Activated CD4-positive, alpha-beta memory T cell treated with anti-CD3 and anti-CD28 coated beads for 36 hours (primary cell): ENCODE results near the gene ARFGAP2. TPM values are rescaled to one million over a fixed set of nuclear protein-coding genes. Genes with fewer than 3 reads are reported as not detected.

ENCODE experiments used
- CTCF ChIA-PET: fragments of 350-600 bp; sonication (Branson Sonifier 250); formaldehyde crosslinking; loops from one replicate; lab custom pipeline; 2021; ENCODE audit warnings: antibody characterized with exemption, inconsistent platforms; lab: Charles Lee
- POLR2A ChIA-PET: fragments of 350-600 bp; sonication (Branson Sonifier 250); formaldehyde crosslinking; loops from one replicate; lab custom pipeline; 2021; ENCODE audit warnings: antibody characterized with exemption; lab: Charles Lee
- DNase-seq: peaks from one replicate; pipeline ENCODE4 v3.0.0-alpha.2; 2020
- H3K27ac Mint-ChIP-seq: one replicate; pipeline ENCODE4 v1.8.0; 2021; ENCODE audit warnings: mixed read lengths
- H3K27me3 Mint-ChIP-seq: one replicate; pipeline ENCODE4 v1.8.0; 2021; ENCODE audit warnings: mixed read lengths
- H3K36me3 Mint-ChIP-seq: one replicate; pipeline ENCODE4 v1.8.0; 2021; ENCODE audit warnings: mixed read lengths
- H3K4me1 Mint-ChIP-seq: one replicate; pipeline ENCODE4 v1.8.0; 2021; ENCODE audit warnings: low read depth, mixed read lengths
- H3K4me3 Mint-ChIP-seq: one replicate; pipeline ENCODE4 v1.8.0; 2021; ENCODE audit warnings: mild to moderate bottlenecking, mixed read lengths
- H3K9me3 Mint-ChIP-seq: one replicate; pipeline ENCODE4 v1.8.0; 2021; ENCODE audit warnings: mixed read lengths
- intact Hi-C: fragments of 100-400 bp; cut with micrococcal nuclease; formaldehyde crosslinking; loops from one replicate; pipeline ENCODE4 v1.15.1; 2023
- total RNA-seq, 2 experiments: library from RNA; stranded (reverse); gene quantifications; one replicate each; pipeline ENCODE4 v1.2.3, GENCODE V29; 2021

The ARFGAP2 gene
- total RNA-seq, 2 experiments from 2014 or later: 66.5 to 66.6 TPM

DNA sequence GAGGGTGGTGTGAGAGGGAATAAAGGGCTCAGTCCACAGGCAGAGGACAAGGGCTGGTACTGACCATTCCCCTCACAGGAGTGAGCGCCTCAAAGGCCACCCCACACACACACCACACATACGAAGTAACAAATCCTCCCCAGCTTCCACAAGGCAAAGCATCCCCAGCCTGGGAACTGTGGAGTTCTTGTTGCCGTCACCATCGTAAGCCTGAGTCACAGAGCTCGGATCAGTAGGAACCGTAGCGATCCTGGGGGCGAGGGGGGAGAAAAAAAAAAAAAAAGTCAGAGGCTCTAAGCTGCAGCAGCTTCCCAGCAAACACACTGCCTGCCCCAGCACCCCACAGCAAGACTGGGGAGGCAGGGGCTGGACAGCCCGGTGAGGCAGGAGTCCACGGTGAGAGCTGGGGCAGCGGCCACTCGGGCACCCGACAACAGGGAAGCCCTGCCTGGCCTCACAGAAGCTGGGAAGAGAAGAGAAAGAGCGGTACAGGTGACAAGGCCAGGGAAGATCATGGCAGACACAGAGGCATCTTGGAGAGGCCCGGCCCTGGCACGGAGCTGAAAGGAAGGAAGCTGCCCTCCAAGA, 11.3 kb downstream of the ARFGAP2 start:
- POLR2A ChIA-PET: no interaction called here
- no peaks in the 10 kb centered on the region for H3K27me3 Mint-ChIP-seq

DNA sequence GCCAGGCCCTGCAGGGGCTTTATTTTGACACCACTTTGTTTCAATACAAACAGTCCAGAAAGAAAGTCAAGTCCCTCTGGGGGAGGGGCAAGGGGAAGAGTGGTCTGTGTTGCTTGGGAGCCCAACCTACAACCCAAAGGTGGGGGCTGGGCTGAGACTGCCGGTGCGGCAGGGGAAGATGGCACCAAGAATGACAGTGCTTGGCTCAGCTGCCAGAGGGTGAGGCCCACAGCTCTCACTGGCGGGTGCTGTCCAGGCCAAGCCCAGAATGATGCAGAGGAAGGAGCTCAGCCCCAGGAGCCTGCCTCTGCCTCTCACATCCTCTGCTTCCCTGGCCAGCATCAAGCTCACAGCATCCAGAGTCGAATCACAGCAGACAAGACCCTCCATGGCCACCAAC, 12.4 kb downstream of the ARFGAP2 start:
- Mint-ChIP-seq H3K27ac (no peak overlapping the region), H3K36me3 (peaks cover 17% of the 10 kb centered on the region), H3K4me1 (no peaks in the 10 kb centered on the region), H3K27me3 (no peaks in the 10 kb centered on the region), H3K9me3 (no peaks in the 10 kb centered on the region), H3K4me3 (no peak overlapping the region)
- ChIA-PET CTCF (interaction anchor here (0.5 to 2.9 kb wide), 2 partner anchors 11 to 478 kb away, joined by 3 to 23 read pairs; no protein-coding TSS in a partner anchor), POLR2A (no interaction called here)
- intact Hi-C loops: no loop called here
- DNase-seq: no peak

More for the DNA sequence above, 11.3 kb downstream of the ARFGAP2 start:
- no peak overlapping the region for H3K4me3 Mint-ChIP-seq
- no peaks in the 10 kb centered on the region for H3K9me3 Mint-ChIP-seq
- H3K27ac Mint-ChIP-seq: no peak overlapping the region
- intact Hi-C loops: no loop called here
- peaks cover 17% of the 10 kb centered on the region for H3K36me3 Mint-ChIP-seq
- H3K4me1 Mint-ChIP-seq: no peaks in the 10 kb centered on the region
- DNase-seq: no peak
- CTCF ChIA-PET: interaction anchor here (0.9 kb wide), 1 partner anchor 10 kb away, joined by 3 read pairs; no protein-coding TSS in a partner anchor

- H3K4me1 Mint-ChIP-seq: no peaks in the 10 kb centered on the region
- H3K27ac Mint-ChIP-seq: no peak overlapping the region
- ChIA-PET CTCF (interaction anchor here (0.5 to 2.9 kb wide), 2 partner anchors 11 to 478 kb away, joined by 3 to 23 read pairs; no protein-coding TSS in a partner anchor), POLR2A (no interaction called here)
- no peak for DNase-seq
- H3K4me3 Mint-ChIP-seq: no peak overlapping the region
- H3K9me3 Mint-ChIP-seq: no peaks in the 10 kb centered on the region
- peaks cover 17% of the 10 kb centered on the region for H3K36me3 Mint-ChIP-seq
- intact Hi-C loops: no loop called here
- no peaks in the 10 kb centered on the region for H3K27me3 Mint-ChIP-seq
Measured at GRCh38 chr11:47163898-47164297, 12.8 kb downstream of the ARFGAP2 start.

DNA sequence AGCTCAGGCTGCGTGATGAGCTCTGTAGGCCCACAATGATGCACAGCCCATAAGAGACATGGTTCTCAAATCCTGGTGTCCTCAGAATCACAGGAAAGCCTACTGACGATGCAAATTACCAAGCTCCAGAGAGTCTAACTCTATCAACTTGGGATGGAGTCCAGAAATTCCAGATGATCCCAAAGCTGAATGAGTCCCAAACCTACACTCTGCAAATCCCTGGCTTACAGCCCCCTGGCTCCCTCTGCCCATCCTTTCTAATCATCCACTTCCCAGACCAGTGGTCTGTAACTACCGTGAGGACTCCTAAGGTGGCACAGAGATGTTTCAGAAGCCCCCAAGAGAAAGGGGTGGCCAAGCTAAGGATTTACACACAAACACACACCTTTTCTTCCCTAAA, 13.5 kb downstream of the ARFGAP2 start:
- intact Hi-C loops: no loop called here
- peaks cover 17% of the 10 kb centered on the region for H3K36me3 Mint-ChIP-seq
- H3K27ac Mint-ChIP-seq: no peak overlapping the region

DNA sequence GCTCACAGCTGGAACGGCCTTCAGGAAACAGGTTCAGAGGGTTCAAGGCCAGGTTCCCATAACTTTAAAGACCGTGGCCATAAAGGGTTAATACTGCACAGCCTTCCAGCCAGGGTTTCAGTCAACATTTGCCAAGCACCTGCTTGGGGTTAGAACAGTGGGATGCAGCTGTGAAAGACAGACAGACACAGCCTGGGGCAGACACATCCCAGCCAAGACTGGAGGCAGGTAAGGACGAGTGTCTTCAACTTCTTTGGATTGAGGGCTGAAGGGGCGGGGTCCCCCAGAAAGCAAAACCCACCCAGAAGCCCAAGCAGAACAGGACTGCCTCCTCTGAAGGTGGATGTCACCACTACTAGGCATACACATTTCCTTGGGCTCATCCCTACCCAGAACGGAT, 14.3 kb downstream of the ARFGAP2 start:
- H3K4me1 Mint-ChIP-seq: no peaks in the 10 kb centered on the region
- H3K27me3 Mint-ChIP-seq: no peaks in the 10 kb centered on the region
- peaks cover 12% of the 10 kb centered on the region for H3K36me3 Mint-ChIP-seq
- no peak overlapping the region for H3K27ac Mint-ChIP-seq
- CTCF ChIA-PET: interaction anchor here (0.6 to 2.9 kb wide), 12 partner anchors 10 to 470 kb away, joined by 3 to 23 read pairs (median 4); no protein-coding TSS in a partner anchor
- no peaks in the 10 kb centered on the region for H3K9me3 Mint-ChIP-seq
- intact Hi-C loops: no loop called here
- H3K4me3 Mint-ChIP-seq: no peak overlapping the region
- POLR2A ChIA-PET: no interaction called here
- DNase-seq: no peak

More for the DNA sequence above, 13.5 kb downstream of the ARFGAP2 start:
- DNase-seq: no peak
- H3K4me1 Mint-ChIP-seq: no peaks in the 10 kb centered on the region
- no peaks in the 10 kb centered on the region for H3K9me3 Mint-ChIP-seq
- no peaks in the 10 kb centered on the region for H3K27me3 Mint-ChIP-seq
- H3K4me3 Mint-ChIP-seq: no peak overlapping the region
- ChIA-PET POLR2A (interaction anchor here (0.6 to 0.7 kb wide), 2 partner anchors 9 to 337 kb away, joined by 5 read pairs; no protein-coding TSS in a partner anchor), CTCF (interaction anchor here (0.6 to 2.9 kb wide), 6 partner anchors 9 to 281 kb away, joined by 4 to 23 read pairs (median 6); no protein-coding TSS in a partner anchor)

GRCh38 chr11:47161890-47162289, 14.8 kb downstream of the ARFGAP2 start:
- intact Hi-C loops: no loop called here
- POLR2A ChIA-PET: no interaction called here
- H3K27ac Mint-ChIP-seq: no peak overlapping the region

DNA sequence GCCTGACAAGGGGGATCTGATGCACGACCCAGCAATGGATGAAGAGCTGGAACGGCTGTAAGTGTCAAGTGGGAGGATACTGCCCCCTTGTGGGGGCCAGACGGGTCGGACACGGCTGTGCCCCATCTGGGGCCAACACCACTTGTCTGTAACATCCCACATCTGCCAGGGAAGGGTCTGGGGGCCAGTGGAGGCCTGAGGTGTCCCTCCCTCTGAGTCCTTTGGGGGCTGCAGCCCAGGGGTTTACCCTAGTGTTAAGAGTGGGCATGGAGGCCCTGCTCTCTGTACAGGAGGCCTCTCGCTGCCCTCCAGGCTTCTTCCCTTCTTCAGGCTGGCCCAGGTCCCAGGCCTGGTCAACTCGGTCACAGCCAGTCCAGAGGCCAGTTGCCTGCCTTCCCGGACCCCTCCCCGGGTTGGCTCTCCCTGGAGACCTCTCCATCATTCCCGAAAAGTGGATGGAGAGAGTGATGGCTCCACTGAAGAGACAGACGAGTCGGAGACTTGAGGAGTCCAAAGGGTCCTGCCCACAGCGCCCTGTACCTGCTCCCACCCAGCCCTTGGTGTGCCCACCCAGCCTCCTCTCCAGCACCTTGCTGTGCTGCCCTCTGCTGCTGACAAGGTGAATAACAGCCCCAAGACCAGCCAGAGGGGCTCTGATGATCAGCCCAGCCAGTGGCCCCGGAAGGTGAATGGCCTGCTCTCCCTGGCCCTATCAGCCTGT, 15.4 kb downstream of the ARFGAP2 start:
- Mint-ChIP-seq H3K4me1 (no peaks in the 10 kb centered on the region), H3K27ac (no peak overlapping the region), H3K27me3 (no peaks in the 10 kb centered on the region), H3K36me3 (peaks cover 12% of the 10 kb centered on the region), H3K4me3 (no peak overlapping the region), H3K9me3 (no peaks in the 10 kb centered on the region)
- ChIA-PET CTCF (interaction anchor here (0.6 to 2.9 kb wide), 16 partner anchors 8 to 296 kb away, joined by 3 to 23 read pairs (median 3); no protein-coding TSS in a partner anchor), POLR2A (interaction anchor here (0.5 kb wide), 1 partner anchor 80 kb away, joined by 4 read pairs; no protein-coding TSS in a partner anchor)
- DNase-seq: peak; percentile 68
- intact Hi-C loops: no loop called here

More at GRCh38 chr11:47161890-47162289, 14.8 kb downstream of the ARFGAP2 start:
- no peaks in the 10 kb centered on the region for H3K9me3 Mint-ChIP-seq
- H3K4me3 Mint-ChIP-seq: no peak overlapping the region
- CTCF ChIA-PET: interaction anchor here (0.7 to 2.9 kb wide), 9 partner anchors 9 to 280 kb away, joined by 3 to 23 read pairs (median 4); no protein-coding TSS in a partner anchor
- no peaks in the 10 kb centered on the region for H3K4me1 Mint-ChIP-seq
- H3K36me3 Mint-ChIP-seq: peaks cover 12% of the 10 kb centered on the region
- H3K27me3 Mint-ChIP-seq: no peaks in the 10 kb centered on the region
- DNase-seq: no peak

DNA sequence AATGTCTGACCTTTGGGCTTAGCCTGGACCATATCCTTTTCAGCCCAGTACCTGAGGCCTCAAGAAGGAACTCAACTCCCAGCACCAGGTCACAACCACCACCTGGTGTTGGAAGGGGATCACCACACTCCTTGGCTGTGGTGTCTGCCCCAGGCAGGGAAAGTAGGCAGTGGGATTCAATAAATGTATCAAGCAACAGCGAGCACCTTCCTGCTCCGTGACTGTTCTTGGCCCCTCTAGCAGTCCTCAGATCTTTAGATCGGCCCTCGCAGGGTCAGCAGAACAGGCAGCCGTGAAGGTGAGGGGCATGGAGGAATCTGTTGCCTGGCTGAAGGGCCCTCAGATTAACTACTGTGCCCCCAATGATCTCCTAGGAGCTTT, 15.9 kb downstream of the ARFGAP2 start:
- ChIA-PET POLR2A (interaction anchor here (0.5 kb wide), 1 partner anchor 80 kb away, joined by 4 read pairs; no protein-coding TSS in a partner anchor), CTCF (interaction anchor here (0.6 to 1.0 kb wide), 11 partner anchors 8 to 295 kb away, joined by 3 to 6 read pairs (median 3); no protein-coding TSS in a partner anchor)
- intact Hi-C loops: no loop called here
- DNase-seq: no peak
- H3K4me1 Mint-ChIP-seq: no peaks in the 10 kb centered on the region
- peaks cover 9% of the 10 kb centered on the region for H3K36me3 Mint-ChIP-seq
- H3K9me3 Mint-ChIP-seq: no peaks in the 10 kb centered on the region
- H3K4me3 Mint-ChIP-seq: no peak overlapping the region
- no peaks in the 10 kb centered on the region for H3K27me3 Mint-ChIP-seq
- H3K27ac Mint-ChIP-seq: no peak overlapping the region

DNA sequence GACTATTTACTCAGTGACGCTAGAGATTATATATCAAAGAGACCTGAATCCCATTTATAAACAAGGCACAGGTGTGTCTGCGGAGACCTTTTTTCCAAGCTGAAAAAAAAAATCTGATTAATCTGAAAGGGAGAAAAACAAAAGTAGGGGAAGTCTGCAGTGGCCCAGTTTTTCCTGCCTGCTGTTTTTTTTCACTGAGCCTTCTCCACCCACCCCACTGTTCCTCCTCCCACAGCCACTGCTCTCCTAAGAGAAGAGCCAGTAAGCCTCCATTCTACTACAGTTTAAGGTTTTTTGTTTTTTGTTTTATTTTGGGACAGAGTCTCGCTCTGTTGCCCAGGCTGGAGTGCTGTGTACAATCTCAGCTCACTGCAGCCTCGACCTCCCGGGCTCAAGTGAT, 18.4 kb downstream of the ARFGAP2 start:
- Mint-ChIP-seq H3K36me3 (no peaks in the 10 kb centered on the region), H3K27ac (no peak overlapping the region), H3K4me1 (peaks cover 22% of the 10 kb centered on the region), H3K27me3 (no peaks in the 10 kb centered on the region), H3K9me3 (no peaks in the 10 kb centered on the region), H3K4me3 (no peak overlapping the region)
- DNase-seq: no peak
- ChIA-PET POLR2A (no interaction called here), CTCF (no interaction called here)
- intact Hi-C loops: no loop called here

- Mint-ChIP-seq H3K27me3 (no peaks in the 10 kb centered on the region), H3K36me3 (no peaks in the 10 kb centered on the region), H3K9me3 (no peaks in the 10 kb centered on the region), H3K27ac (no peak overlapping the region), H3K4me3 (no peak overlapping the region), H3K4me1 (peaks cover 26% of the 10 kb centered on the region)
- CTCF ChIA-PET: no interaction called here
- intact Hi-C loops: no loop called here
- DNase-seq: no peak
- POLR2A ChIA-PET: no interaction called here
Measured at GRCh38 chr11:47157805-47158204, 18.9 kb downstream of the ARFGAP2 start.

- intact Hi-C loops: no loop called here
- peaks cover 26% of the 10 kb centered on the region for H3K4me1 Mint-ChIP-seq
- H3K27me3 Mint-ChIP-seq: no peaks in the 10 kb centered on the region
- no peaks in the 10 kb centered on the region for H3K36me3 Mint-ChIP-seq
- no peaks in the 10 kb centered on the region for H3K9me3 Mint-ChIP-seq
- ChIA-PET POLR2A (no interaction called here), CTCF (no interaction called here)
- H3K4me3 Mint-ChIP-seq: no peak overlapping the region
- DNase-seq: no peak
- H3K27ac Mint-ChIP-seq: no peak overlapping the region
Measured at GRCh38 chr11:47156951-47157350, 19.7 kb downstream of the ARFGAP2 start.

DNA sequence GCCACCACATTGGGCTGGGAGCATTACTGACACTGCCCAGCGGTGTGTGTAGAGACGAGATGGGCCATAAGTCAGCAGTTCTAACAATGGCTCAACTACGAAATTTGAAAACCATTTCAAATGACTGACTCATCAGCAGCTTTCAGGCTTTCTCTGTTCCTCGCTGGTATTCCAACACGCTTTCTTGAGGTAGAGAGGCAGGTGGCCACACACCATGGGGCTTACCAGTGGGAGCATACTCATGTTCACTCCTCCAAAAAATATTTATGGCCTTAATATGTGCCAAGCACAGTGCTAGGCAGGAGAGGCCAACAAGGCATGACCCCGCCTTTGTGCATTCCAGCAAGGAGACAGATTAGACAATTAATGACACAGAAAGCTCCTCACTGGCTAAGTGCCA, 20.3 kb downstream of the ARFGAP2 start:
- Mint-ChIP-seq H3K9me3 (no peaks in the 10 kb centered on the region), H3K27me3 (no peaks in the 10 kb centered on the region), H3K4me1 (peaks cover 26% of the 10 kb centered on the region), H3K27ac (no peak overlapping the region), H3K36me3 (no peaks in the 10 kb centered on the region), H3K4me3 (no peak overlapping the region)
- DNase-seq: no peak
- POLR2A ChIA-PET: no interaction called here
- CTCF ChIA-PET: interaction anchor here (0.9 to 1.3 kb wide), 2 partner anchors 9 to 262 kb away, joined by 3 to 4 read pairs; no protein-coding TSS in a partner anchor
- intact Hi-C loops: no loop called here
